GM15510 (cell line): ENCODE results near the gene OR10V1.

Experiments
- POLR2A ChIP-seq: IDR thresholded peaks from 3 replicates; pipeline ENCODE4 v1.6.1; 2011; ENCODE audit warnings: borderline replicate concordance; ENCODE audit not compliant: insufficient read length; ENCODE audit errors: extremely low read depth

The OR10V1 gene, protein sequence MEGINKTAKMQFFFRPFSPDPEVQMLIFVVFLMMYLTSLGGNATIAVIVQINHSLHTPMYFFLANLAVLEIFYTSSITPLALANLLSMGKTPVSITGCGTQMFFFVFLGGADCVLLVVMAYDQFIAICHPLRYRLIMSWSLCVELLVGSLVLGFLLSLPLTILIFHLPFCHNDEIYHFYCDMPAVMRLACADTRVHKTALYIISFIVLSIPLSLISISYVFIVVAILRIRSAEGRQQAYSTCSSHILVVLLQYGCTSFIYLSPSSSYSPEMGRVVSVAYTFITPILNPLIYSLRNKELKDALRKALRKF

DNA sequence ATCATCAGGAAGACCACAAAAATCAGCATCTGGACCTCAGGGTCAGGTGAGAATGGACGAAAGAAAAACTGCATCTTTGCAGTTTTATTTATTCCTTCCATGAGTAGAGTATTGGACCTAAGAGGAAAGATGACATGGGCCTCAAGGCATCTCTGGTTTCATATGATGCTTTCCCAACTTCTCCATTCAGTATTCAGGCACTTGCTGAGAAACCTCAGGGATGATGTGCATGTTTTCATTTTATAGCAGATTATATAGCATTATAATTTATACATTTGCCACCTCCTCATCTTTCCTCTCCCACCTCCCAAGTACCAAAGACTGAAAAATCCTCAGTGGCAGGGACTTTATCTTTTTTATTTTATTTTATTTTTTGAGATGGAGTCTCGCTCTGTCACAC, at the start of gene OR10V1:
Gene OR10V1, minus strand, starts transcription at position 101 of the 400 bp plus-strand sequence. Its CDS starts 0 bp downstream, at position 101.
- no peak for TF ChIP-seq POLR2A

DNA sequence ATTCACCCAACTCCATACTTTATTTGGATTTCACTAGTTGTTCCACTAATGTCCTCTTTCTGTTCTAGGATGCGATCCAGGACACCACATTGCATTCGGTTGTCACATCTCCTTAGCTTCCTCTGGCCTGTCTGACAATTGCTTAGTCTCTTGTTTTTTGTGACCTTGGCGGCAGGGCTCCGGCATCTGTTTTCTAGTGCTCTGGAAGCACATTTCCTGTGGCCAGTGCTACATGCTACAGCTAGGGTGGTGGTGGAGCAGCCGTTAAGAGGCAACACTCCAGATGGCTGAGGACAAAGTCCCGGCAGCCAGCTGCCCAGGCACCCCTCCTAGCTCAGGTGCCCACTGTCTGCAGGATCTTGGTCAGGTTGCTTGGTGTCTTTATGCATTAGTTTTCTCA, 48.3 kb upstream of the OR10V1 start:
- no peak for TF ChIP-seq POLR2A

DNA sequence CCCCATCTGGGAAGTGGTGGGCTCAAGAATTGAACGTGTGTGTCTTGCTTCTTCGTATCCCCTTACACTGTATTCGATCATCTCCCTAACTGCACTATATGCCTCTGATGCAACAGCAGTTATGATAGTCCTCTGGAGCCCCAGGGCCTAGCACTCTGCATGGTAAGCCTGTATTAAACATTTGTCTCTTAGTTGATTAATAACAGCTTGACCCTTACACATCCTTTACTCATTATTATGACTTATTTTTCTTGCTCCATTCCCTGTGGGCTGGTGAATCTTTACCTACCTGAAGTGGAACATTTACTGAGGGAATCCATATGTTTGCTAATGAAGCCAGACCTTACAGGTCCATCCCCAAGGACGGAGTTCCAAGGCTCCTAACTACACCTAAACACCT, 47.1 kb upstream of the OR10V1 start:
- no peak for TF ChIP-seq POLR2A

GRCh38 chr11:59759900-59760299, 46.3 kb upstream of the OR10V1 start:
- TF ChIP-seq POLR2A, result no peak

DNA sequence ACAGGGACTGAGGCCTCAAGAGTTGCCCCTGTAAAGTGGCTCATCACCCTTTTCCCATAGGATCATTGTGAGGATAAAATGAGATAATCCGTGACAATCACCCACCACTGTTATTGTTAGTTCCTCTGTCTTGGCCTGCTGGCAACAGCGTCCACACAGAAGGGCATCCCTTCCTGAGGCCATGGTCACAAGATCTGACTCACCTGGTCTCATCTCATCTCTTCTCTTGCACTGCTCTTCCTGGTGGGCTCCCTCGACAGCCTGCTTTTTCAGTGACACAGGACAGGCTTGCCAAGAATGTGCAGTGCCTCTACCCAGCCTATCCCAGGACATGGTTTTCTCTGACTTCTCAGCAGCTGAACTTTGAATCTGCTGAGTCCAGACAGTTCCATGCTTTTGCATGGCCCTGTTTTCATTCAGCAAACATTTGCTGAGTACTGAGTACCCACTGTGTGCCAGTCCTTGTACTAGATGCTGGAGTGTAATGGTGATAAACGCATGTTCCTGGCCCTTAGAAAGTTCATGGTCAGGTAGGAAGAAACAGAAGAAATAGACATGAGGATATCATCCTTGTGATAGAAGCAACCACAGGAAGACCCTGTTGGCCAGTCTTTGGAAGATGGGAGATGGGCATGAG, 44.9 kb upstream of the OR10V1 start:
- TF ChIP-seq POLR2A, result no peak

- no peak for TF ChIP-seq POLR2A
Observed at GRCh38 chr11:59756845-59757244, 43.2 kb upstream of the OR10V1 start.

DNA sequence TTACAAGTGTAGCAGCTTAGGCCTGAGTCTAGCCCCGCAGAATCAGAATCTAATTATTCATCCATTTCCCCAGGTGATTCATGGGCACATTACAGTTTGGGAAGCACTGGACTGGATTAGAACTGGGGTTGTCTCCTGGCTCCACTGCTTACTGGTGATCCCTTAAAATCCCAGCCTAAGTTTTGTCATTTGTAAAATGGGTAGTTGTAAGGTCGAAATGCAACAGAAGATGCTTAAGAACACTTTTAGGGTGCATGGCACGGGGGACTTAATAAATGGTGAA, 42.9 kb upstream of the OR10V1 start:
- no peak for TF ChIP-seq POLR2A

GRCh38 chr11:59755701-59756557, 42.3 kb upstream of the OR10V1 start:
- TF ChIP-seq POLR2A, result no peak

- TF ChIP-seq POLR2A, result peak; percentile 22
Observed at GRCh38 chr11:59754859-59755700, 41.4 kb upstream of the OR10V1 start, which contains the start of gene STX3. TSS of gene STX3 (plus strand) at chr11:59755376. CDS start at chr11:59755606, 230 bp downstream.

- no peak for TF ChIP-seq POLR2A
Observed at GRCh38 chr11:59754494-59754858, 40.8 kb upstream of the OR10V1 start.

- no peak for TF ChIP-seq POLR2A
Observed at GRCh38 chr11:59753650-59754493, 40.2 kb upstream of the OR10V1 start.

DNA sequence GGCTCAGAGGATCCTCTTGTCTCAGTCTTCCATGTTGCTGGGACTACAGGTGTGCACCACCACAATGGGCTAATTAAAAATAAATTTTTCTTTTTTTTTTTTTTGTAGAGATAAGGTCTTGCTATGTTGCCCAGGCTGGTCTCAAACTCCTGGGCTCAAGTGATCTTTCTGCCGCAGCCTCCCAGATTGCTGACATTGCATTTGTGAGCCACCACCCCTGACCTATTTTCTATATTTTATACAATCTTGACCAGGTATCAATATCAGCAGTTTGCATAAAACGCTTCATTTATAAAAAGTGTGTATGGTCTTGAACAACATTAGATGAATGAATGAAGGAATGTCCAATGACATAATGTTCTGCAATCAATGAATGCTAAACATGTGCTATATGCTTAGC, 32.5 kb upstream of the OR10V1 start:
- TF ChIP-seq POLR2A, result no peak

- no peak for TF ChIP-seq POLR2A
Observed at GRCh38 chr11:59730896-59731565, 17.4 kb upstream of the OR10V1 start.

- TF ChIP-seq POLR2A, result no peak
Observed at GRCh38 chr11:59729834-59730233, 16.2 kb upstream of the OR10V1 start.

GRCh38 chr11:59728913-59729312, 15.3 kb upstream of the OR10V1 start:
- TF ChIP-seq POLR2A, result no peak
